HG02763 (cell line): ENCODE results near the gene PPEF2.
"Not testable (repeated sequence)": the region's sequence is repeated elsewhere in the genome, so short reads cannot be mapped to it uniquely, and the experiment has no call there.

Source experiments
- ATAC-seq: cut with Tn5 transposase; IDR thresholded peaks from one replicate; pipeline ENCODE4 v1.9.1; 2021; ENCODE audit warnings: mild to moderate bottlenecking, moderate library complexity; ENCODE audit not compliant: unreplicated experiment

The PPEF2 gene, protein sequence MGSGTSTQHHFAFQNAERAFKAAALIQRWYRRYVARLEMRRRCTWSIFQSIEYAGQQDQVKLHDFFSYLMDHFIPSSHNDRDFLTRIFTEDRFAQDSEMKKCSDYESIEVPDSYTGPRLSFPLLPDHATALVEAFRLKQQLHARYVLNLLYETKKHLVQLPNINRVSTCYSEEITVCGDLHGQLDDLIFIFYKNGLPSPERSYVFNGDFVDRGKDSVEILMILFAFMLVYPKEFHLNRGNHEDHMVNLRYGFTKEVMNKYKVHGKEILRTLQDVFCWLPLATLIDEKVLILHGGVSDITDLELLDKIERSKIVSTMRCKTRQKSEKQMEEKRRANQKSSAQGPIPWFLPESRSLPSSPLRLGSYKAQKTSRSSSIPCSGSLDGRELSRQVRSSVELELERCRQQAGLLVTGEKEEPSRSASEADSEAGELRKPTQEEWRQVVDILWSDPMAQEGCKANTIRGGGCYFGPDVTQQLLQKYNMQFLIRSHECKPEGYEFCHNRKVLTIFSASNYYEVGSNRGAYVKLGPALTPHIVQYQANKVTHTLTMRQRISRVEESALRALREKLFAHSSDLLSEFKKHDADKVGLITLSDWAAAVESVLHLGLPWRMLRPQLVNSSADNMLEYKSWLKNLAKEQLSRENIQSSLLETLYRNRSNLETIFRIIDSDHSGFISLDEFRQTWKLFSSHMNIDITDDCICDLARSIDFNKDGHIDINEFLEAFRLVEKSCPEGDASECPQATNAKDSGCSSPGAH

DNA sequence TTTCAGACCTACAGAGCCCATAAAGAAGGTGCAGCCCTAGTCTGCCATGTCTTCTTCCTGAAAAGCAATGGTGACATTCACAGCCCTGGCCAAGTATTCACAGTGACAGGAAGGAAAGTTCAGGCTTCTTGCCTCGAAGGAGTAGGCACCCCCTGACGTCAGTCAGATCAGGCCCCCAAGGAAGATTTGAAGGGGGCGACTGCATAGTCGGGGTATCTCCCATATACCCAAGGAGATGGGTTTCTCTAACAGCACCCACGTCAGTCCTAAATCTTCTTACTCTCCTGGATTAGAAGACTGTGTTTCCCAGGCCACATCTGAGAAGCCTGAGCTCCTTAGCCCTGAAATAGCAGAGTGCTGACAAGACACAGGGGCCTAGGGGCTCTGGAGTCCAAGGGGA is at the start of gene PPEF2:
Gene PPEF2, minus strand, starts transcription at position 101 of the 400 bp plus-strand sequence. CDS start 6,127 bp downstream, outside the sequence.
- no peak for ATAC-seq

DNA sequence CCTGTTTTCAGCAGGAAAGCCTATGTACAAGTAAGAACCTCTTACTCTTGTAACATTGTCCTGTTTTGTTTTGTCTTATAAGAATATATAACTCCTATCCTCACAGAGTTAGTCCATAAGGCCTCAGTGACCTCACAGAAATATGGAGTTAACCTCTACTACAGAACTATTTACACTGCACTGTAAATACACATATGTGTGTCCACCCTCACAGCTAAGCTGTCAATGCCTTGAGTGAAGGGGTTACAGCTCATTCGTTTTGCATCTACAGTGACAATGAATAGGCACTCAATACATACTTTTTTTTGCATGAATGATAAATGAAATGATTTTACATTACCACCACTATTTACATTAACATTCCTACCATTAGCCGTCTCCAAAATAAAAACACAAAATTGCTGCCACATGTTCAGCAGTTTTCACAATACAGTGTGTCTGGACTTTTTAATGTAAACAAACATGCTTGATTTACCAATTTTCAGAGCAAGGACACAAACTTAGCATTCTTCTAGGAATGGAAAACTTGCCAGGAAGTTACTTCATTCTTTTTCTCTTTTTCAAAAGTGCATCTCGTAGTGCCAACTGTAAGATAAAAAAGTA is 48.1 kb upstream of the PPEF2 start:
- no peak for ATAC-seq

DNA sequence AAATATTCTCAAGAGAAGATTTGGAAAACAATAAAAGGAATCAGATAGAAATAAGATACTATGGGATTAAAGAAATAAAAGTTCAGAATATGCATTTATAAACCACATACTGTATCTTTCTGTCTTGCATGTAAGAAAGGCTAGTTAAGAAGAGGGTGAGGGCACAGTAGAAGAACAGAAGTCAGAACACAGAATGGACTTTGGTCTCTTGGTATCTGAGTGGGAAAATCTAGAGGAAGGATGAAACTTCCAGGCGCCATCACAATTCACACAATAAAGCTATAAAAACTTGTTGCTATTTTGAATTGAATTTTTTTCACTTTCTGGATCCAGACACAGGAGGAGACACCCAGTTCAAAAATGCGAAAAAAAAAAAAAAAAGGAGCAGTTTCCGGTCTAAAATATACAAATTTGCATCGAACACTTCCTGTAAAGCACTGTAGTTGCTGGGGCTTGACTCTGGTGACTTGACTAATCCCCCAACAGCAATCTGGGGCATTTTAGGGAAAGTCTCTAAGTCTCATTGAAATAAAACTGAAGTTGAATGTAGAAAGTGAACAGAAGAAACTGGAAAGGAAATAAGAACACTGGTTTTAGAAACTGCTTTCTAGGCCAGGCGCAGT is 46.7 kb upstream of the PPEF2 start:
- ATAC-seq = peak; percentile 70

DNA sequence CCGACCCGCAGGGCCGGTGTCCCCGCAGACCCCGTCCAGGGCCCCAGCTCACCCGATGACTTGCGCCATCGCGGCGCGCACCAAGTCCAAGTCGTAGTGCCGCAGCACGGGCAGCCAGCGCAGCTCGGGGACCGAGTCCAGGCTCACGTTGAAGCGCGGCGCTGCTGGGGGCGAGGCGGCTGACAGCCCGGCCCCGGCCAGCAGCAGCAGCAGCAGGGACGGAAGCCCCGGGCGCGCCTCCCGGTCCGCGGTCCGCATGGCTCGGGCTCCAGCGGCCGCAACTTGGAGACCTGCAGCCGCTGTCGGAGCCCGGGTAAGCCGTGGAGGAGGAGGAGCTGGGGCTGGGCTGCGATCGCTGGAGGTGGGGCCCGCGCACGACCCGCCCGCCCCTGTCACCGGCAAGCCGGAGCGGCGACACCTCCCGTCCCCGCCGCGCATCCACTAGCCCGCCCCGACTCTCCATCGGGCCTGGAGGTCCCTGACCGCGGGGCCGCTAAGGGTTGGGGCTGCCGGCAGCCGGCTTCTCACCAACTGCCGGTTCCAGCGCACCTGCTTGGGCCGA is 38.5 kb upstream of the PPEF2 start, which contains the start of gene NAAA:
Gene NAAA, minus strand, starts transcription at position 322 of the 562 bp plus-strand sequence. Its CDS starts 64 bp downstream, at position 258.
- peak; percentile 91 for ATAC-seq

DNA sequence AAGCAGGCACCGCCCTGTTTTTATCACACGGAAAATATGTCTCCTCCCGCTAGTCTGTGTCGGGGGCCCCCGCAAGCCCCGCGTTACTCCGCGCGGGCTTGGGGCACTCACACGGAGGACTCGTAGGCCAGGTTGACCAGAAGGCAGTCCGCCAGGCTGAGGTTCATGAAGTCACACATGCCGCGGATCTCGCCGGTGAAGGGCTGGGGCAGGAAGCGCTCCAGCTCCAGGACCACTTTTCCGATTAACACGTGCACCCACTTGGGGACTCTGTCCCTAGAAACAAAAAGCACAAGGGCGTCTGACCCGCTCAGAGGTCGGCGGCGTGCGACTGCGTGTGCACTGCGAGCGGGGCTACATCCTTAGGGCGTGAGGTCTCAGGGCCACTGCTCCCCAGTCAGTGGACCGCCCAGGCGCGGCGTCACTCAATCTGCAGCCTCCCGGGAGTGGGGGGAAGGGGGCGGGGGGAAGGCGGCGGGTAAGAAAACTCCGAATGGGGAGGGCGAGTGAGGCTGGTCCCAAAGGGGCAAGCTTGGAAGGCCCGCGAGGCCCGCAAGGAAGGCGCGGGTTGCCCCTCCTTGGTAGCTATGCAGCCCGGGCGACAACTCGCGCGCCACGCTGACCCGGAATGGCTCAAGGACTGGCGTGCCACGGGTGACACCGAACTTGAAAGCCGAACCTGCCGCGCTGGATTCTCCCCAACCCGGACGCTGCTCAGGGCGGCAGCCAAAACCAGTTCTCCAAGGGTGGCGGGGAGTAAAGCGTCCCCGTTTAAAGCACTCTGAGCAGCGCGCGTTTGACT is 37.8 kb upstream of the PPEF2 start:
- ATAC-seq = peak; percentile 42

DNA sequence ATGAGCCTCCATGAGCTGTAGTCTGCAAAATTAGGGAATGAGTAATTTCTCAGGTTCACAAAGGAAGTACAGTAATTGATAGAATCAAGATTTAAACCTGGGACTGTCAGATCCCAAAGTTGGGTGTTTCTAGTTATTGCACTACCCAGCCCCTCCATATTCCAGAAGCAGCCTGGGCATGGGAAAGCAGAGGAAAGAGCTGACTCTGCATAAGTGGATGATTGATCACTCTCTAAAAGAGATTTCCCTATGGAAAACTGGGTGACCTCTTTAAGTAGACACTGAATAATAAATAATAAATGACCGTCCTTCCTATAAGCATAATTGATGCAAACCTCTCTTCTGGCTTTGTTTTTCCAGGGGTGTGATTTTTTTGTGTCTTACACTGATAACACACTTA is 33.4 kb upstream of the PPEF2 start:
- ATAC-seq = no peak

DNA sequence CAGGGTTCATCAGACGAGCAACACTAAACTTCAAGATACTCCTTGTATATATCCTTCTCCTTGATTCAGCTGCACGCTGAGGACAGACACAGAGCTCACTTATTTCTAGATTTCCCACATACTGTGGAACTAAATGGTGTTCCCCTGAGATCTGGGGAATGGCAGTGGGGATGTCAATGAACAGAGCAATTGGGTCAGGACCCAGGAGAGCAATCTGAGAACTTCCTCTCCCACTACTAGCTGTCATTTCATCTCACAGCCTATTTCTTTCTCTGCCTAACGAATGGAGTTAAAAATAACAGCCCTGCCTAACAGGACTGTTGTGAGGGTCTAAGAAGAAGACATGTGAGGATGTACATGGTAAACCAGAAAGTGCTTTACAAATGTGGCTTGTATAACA is 27.9 kb upstream of the PPEF2 start:
- no peak for ATAC-seq

DNA sequence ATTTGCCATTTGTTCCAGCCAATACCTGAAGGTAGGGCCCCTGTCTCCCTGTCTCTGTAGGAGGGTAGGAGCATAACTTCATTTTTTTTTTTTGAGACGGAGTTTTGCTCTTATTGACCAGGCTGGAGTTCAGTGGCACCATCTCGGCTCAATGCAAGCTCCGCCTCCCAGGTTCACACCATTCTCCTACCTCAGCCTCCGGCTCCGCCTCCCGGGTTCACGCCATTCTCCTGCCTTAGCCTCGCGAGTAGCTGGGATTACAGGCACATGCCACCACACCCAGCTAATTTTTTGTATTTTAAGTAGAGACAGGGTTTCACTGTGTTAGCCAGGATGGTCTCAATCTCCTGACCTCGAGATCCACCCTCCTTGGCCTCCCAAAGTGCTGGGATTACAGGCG is 22.7 kb upstream of the PPEF2 start:
- not testable (repeated sequence) for ATAC-seq

DNA sequence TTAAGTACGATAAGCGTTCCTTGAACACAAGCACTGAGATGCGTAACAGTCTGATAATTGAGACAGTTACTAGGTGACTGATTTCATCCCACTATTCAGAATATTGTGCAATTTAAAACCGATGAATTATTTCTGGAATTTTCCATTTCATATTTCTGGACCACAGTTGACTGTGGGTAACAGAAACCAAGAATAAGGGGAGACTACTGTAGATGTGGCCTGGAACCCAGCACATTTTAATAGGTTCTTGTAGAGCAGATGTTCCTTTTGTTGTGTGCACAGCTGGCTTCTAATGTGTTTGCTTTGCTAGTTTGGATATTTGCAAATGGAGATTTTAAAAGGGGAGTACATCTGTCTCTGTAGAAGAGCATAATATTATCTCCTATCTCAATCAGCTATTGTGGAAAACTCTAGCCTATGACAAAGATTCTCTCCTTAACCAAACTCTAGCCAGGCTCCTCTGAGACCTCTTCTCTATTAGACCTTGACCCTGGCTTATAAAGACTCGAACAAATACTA is 22.1 kb upstream of the PPEF2 start:
- no peak for ATAC-seq

DNA sequence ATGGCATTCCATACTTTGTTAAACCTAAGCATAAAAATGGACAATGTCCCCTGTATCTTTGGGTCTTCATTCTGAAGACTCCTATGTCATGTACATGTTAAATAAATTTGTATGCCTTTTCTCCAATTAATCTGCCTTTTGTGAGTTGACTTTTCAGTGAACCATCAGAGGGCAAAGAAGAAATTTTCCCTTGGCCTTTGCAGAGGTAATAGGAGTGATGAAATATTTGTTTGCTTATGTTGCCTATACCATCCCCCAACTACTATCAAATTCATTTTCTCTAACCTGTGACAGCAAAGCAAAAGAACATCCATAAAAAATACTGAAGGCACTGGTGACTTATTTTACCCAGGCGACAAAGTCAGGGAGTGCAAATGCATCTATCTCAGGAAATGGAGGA is 20.3 kb upstream of the PPEF2 start:
- ATAC-seq = no peak

DNA sequence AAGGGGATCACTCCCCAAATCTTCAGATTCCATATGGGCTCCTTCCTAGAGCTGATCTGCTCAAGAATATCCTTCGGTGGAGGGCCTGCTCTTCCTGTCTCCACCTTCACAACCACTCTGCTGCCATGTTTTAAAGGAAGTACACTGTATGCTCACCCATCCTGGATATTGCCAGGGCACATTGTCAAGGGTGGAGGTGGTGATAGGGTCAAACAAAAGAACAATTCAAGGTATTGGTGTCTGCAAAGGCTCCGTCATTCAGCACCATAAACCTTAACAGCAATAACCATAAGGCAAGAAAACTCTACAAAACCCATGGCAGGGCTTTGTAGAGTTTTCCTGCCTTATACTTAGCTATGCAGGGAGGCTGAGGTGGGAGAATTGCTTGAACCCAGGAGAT is 19.7 kb upstream of the PPEF2 start:
- ATAC-seq = no peak

DNA sequence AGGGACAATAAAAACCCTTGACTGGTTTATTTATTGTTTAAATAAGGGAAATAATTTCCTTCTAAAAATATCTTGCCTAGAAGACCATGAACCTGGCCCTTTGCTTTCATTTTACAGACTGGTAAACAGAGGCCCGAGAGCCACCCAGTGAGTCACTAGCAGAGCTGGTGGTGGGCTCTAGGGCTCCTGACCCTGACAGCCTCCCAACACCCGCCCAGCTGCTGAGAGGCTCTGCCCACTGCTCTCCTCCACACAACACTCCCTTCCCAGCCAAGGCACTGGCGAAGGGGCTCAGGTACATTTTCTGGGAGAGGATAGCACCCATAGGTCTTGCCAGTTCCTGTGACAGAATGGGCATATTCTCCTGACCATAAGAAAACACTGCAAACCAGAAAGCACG is 18.1 kb upstream of the PPEF2 start:
- no peak for ATAC-seq

DNA sequence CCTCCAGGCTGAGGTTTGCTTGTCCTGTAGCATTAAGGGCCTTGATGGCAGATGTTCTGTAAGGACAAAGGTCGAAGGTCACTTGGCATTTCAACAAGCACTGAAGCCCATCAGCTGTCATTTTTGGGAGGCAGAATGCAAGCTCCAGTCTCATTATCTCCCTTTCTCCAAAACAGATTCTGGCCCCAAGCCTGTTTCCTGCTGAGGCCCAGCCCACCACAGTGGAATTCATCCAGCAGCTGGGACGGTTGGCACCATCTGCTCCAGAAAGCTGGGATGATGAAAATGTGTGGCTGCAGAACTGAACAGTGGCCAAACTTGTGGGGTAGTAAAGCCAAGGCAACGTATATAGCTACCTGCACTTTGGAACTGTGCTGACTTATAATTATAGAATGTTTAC is 17.7 kb upstream of the PPEF2 start:
- ATAC-seq = no peak

DNA sequence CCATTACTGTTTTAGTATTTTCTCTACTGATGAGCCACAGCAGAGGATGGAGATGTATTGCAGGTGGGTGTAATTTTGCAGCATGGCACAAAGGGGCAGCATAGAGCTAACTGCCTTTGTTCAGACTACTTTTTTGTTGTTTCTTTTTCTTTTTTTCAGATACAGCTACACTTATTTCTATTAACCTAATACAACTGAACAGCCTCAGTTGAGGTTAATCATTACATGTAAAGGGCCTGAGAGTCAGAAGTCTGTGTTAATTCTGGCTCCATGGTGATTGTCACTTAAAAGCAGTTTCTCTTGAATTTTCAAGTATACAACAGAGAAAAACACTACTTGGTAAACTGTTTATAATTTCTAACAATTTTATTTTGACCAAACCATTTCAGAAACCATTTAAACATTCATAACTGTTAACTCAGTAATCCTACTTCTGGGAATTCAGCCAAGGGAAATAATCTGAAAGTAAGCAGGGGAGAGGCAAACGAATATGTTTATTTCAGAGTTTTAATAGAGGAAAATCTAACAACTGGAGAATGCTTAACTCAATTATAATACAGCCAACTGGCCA is 13.9 kb upstream of the PPEF2 start:
- peak; percentile 57 for ATAC-seq

DNA sequence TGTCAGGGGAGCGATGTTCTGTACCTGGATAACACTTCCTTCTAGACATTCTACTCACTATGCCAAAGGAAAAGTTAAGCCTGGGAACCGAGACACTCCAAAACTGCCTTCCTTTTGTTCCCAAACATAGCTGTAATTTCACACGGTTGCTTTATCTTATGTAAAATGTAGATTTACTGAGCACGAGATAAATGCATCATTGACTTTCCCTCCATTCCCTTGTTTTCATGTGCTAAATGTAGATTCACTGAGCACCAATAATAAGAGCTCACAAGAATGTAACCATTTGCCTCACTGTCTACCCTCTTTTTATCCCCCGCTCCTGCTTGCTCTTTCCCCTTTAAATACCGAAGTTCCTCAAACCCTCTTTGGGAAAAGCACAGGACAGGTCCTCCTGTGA is 10.7 kb upstream of the PPEF2 start:
- ATAC-seq = no peak

DNA sequence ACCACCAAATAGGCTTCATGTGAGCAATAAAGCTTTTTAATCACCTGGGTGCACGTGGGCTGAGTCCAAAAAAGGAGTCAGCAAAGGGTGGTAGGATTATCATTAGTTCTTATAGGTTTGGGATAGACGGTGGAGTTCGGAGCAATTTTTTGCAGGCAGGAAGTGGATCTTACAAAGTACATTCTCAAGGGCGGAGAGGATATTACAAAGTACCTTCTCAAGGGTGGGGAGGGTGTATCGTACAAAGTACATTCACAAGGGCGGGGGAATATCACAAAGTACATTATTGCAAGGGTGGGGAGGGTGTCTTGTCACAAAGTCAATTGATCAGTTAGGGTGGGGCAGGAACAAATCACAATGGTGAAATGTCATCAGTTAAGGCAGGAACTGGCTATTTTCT is 8.6 kb upstream of the PPEF2 start:
- not testable (repeated sequence) for ATAC-seq

DNA sequence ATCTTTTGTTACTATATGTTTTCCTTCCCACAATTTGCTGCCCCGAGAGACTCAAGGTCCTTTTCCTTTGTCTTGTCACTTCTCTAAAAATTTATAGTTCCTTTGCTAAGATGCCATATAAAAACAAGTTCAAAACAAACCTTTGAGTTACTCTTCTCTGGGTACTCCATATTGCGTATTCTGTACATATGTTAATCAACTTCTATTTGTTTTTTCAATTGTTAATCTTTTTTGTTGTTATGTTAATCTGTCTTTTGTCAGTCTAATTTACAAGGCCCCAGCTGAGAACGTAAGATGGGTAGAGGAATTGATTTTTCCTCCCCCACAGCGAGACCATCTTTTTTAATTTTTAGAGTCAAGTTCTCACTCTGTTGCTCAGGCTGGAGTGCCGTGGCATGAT is 7.2 kb upstream of the PPEF2 start:
- ATAC-seq = no peak

DNA sequence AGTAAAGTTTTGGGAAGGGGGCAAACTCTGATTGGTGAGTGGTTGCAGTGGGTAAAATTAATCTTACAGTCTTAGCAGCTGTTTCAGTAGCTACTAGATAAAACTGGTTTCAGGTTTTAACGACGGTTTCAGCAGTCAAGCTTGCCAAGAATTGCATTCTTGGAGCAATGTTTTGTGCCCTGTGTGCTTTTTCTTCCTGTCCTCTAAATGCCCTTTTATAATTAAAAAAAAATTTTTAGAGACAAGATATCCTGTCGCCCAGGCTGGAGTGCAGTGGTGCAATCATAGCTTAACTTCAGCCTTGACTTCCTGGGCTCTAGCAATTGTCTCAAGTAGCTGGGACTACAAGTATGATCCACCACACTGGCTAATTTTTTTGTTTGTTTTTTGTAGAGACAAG is 6.3 kb upstream of the PPEF2 start:
- ATAC-seq = no peak

DNA sequence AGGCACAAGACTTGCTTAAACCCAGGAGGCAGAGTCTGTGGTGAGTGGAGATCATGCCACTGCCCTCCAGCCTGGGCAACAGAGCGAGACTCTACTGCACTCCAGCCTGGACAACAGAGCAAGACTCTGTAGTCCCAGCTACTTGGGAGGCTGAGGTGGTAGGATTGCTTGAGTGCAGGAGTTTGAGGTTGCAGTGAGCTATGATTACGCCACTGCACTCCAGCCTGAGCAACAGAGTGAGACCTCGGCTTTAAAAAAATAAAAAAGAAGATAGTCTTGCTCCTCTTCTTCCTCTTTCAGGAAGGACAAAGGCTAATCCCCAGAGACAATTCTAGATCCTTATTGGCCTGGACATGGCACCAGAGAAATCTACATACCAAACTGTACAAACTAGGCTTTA is 5.7 kb upstream of the PPEF2 start:
- no peak for ATAC-seq

DNA sequence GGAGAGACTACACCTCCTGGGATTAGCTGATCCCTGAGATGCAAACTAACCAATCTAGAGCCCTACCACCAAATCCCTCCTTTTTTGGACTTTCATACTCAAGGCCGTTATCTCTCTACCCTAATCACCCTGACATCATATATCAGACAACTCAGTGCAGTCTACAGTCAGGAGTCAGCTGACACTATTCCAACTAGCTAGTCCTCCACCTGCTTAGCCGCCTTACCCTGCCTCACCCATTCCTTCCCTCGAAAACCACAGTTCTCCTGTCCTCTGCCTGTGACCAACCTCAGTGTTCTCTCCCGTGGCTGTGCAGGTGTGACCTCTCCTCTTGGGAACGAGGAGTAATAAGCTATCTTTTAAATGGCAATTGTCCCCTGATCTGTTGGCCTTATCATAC is 1.8 kb upstream of the PPEF2 start:
- no peak for ATAC-seq
